Neuronal stem cell (in vitro differentiated cells): ENCODE results near the gene DLG3.

Experiments
- DNase-seq: peaks from one replicate; pipeline ENCODE4 v3.0.0-alpha.2; 2013; ENCODE audit warnings: low spot score
- H2AFZ ChIP-seq: one replicate; pipeline ENCODE4 v1.6.1; 2013; ENCODE audit warnings: mild to moderate bottlenecking, low read length, inconsistent platforms
- H2AK5ac ChIP-seq: 2 replicates; pipeline ENCODE4 v1.6.1; 2013; ENCODE audit warnings: low read depth, mild to moderate bottlenecking, inconsistent platforms, low read length, moderate library complexity, mixed read lengths
- H2BK120ac ChIP-seq: 2 replicates; pipeline ENCODE4 v1.6.1; 2013; ENCODE audit warnings: low read depth, mild to moderate bottlenecking, inconsistent platforms, low read length, moderate library complexity, mixed read lengths
- H2BK12ac ChIP-seq: one replicate; pipeline ENCODE4 v1.6.1; 2013; ENCODE audit warnings: low read length, inconsistent platforms
- H2BK15ac ChIP-seq: 2 replicates; pipeline ENCODE4 v1.6.1; 2013; ENCODE audit warnings: mild to moderate bottlenecking, low read length, inconsistent platforms, mixed read lengths
- H2BK5ac ChIP-seq: one replicate; pipeline ENCODE4 v1.6.1; 2013; ENCODE audit warnings: inconsistent platforms, mild to moderate bottlenecking, low read length, moderate library complexity
- H3K14ac ChIP-seq: one replicate; pipeline ENCODE4 v1.6.1; 2013; ENCODE audit warnings: low read length, inconsistent platforms
- H3K18ac ChIP-seq: 2 replicates; pipeline ENCODE4 v1.6.1; 2013; ENCODE audit warnings: low read length, inconsistent platforms
- H3K23ac ChIP-seq: 2 replicates; pipeline ENCODE4 v1.6.1; 2013; ENCODE audit warnings: low read depth, mild to moderate bottlenecking, mixed read lengths, low read length, inconsistent platforms; ENCODE audit not compliant: poor library complexity
- H3K27ac ChIP-seq: replicated peaks from 3 replicates; pipeline ENCODE4 v1.5.1; 2013; ENCODE audit warnings: low read length, inconsistent platforms
- H3K27me3 ChIP-seq, 3 experiments: 2 replicates each; pipeline ENCODE4 v1.6.1; 2013; ENCODE audit warnings: low read length in 3 of 3, mild to moderate bottlenecking in 2 of 3, inconsistent platforms in 1 of 3, low read depth in 1 of 3, mixed read lengths in 1 of 3, moderate library complexity in 1 of 3; ENCODE audit not compliant: control insufficient read depth in 3 of 3, insufficient read depth in 3 of 3
- H3K36me3 ChIP-seq, 2 donors: replicated peaks in 1 of 2; 2 replicates each; pipeline ENCODE4 v1.6.1; 2013; ENCODE audit warnings: low read length in 2 of 2; ENCODE audit not compliant: control insufficient read depth in 2 of 2, insufficient read depth in 2 of 2
- H3K4ac ChIP-seq: 2 replicates; pipeline ENCODE4 v1.6.1; 2013; ENCODE audit warnings: inconsistent platforms, mild to moderate bottlenecking, low read length, moderate library complexity
- H3K4me1 ChIP-seq, 2 donors: 1 replicate in 1 of 2; 2 replicates in 1 of 2; pipeline ENCODE4 v1.6.1; 2013; ENCODE audit warnings: low read length in 2 of 2, low read depth in 1 of 2; ENCODE audit not compliant: control insufficient read depth in 2 of 2, insufficient read depth in 1 of 2
- H3K4me2 ChIP-seq: one replicate; pipeline ENCODE4 v1.6.1; 2013; ENCODE audit warnings: mild to moderate bottlenecking, low read length, inconsistent platforms; ENCODE audit not compliant: insufficient read depth, poor library complexity, severe bottlenecking
- H3K4me3 ChIP-seq, 2 donors: 2 replicates each; pipeline ENCODE4 v1.5.1; 2013; ENCODE audit warnings: low read length in 2 of 2, mild to moderate bottlenecking in 2 of 2, inconsistent platforms in 1 of 2, moderate library complexity in 1 of 2
- H3K79me1 ChIP-seq: one replicate; pipeline ENCODE4 v1.6.1; 2013; ENCODE audit warnings: low read depth, mild to moderate bottlenecking, inconsistent platforms, low read length, moderate library complexity
- H3K9ac ChIP-seq: one replicate; pipeline ENCODE4 v1.6.1; 2013; ENCODE audit warnings: mild to moderate bottlenecking, low read depth, low read length, inconsistent platforms; ENCODE audit not compliant: poor library complexity
- H3K9me3 ChIP-seq, 2 donors: replicated peaks in 1 of 2; 2 replicates each; pipeline versions ENCODE3 to v1.6.1; 2013; ENCODE audit warnings: low read length in 2 of 2, mild to moderate bottlenecking in 2 of 2, inconsistent platforms in 1 of 2, low read depth in 1 of 2, mixed read lengths in 1 of 2, moderate library complexity in 1 of 2; ENCODE audit not compliant: control insufficient read depth in 2 of 2, insufficient read depth in 1 of 2
- H4K8ac ChIP-seq: one replicate; pipeline ENCODE4 v1.6.1; 2013; ENCODE audit warnings: low read depth, mild to moderate bottlenecking, inconsistent platforms, low read length, moderate library complexity
- H4K91ac ChIP-seq: one replicate; pipeline ENCODE4 v1.6.1; 2013; ENCODE audit warnings: low read length, low read depth, mild to moderate bottlenecking, inconsistent platforms; ENCODE audit not compliant: poor library complexity
- WGBS, 2 donors: extraction: QIAGEN DNeasy Blood & Tissue Kit; methylation state at CpG; one replicate each; pipeline ENCODE4 v1.1.7; 2013; ENCODE audit warnings: missing lambda C conversion rate in 2 of 2, mixed read lengths in 1 of 2; ENCODE audit not compliant: insufficient read length in 2 of 2, insufficient replicate concordance in 1 of 2; ENCODE audit errors: extremely low coverage in 2 of 2; 5-methylcytosine and 5-hydroxymethylcytosine counted together

DLG3 gene

DNA sequence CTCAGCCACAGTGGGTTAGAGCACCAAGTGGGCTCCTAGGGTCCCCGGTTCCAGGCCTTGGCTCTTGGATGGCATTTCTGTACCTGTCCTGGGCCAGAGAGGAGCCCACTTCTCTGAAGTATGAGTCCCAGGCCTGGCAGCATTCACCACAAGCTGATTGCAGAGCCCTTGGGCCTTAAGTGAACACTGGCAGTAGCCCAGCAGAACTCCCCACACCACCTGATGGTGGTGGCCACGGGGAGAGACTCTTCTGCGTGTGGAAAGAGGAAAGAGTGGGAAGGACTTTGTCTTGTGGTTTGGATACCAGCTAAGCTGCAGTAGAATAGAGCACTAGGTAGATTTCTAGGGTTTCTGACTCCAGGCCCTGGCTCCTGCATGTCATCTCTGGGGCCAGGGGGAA, 104.8 kb downstream of the DLG3 start:
- Histone ChIP-seq H3K4me3 (no peak overlapping the region), H3K4me2 (no peak overlapping the region), H2BK15ac (no peak overlapping the region), H3K14ac (no peak overlapping the region), H3K27ac (no peak overlapping the region), H2AK5ac (no peak overlapping the region), H3K4me1 (no peaks in the 10 kb centered on the region), H3K79me1 (no peaks in the 10 kb centered on the region), H3K18ac (no peak overlapping the region), H2BK120ac (no peak overlapping the region), H3K27me3 (peaks cover 0 to 3% (median 0%) of the 10 kb centered on the region in 3 experiments), H2BK5ac (no peak overlapping the region), H2BK12ac (no peak overlapping the region), H3K9ac (no peak overlapping the region), H3K36me3 (no peaks in the 10 kb centered on the region), H3K9me3 (no peaks in the 10 kb centered on the region), H4K8ac (no peak overlapping the region), H2AFZ (no peak overlapping the region), H3K4ac (no peak overlapping the region), H3K23ac (no peak overlapping the region), H4K91ac (no peak overlapping the region)
- DNase-seq: no peak
- no CpG with 5 or more reads among the region's 3 CpGs for WGBS, 2 donors

DNA sequence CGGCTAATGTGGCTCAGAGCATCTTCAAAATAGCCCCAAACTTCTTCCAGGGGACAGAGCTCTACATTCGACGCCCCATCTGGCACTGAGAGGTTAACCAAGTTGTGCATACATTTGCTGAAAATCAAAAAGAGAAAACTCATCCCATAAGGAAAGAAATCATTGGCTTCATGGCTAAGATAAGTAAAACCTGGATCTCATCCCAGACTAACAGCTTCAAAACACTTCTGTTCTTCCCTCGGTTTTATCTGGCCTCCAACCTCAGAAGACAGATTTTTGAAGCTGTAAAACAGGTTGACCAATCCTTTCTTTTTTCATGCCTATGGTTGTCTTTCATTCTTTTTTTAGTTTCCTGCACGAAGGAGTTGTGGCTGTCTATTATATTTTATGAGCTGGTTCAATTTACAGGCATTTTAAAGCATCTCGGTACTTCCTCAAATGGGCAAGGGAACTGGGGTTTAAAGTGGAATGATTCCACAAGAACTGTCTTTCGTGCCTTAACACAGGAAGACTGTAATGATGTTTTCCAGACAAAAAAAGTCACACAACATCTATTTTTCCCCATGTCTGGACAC, 107.6 kb downstream of the DLG3 start:
- no CpG with 5 or more reads among the region's 7 CpGs for WGBS, 2 donors
- peaks cover 0 to 11% (median 0%) of the 10 kb centered on the region in 3 experiments for H3K27me3 ChIP-seq
- H3K4ac ChIP-seq: no peak overlapping the region
- no peaks in the 10 kb centered on the region for H3K79me1 ChIP-seq
- H3K9me3 ChIP-seq: no peaks in the 10 kb centered on the region
- H3K4me2 ChIP-seq: no peak overlapping the region
- no peak overlapping the region for H2AFZ ChIP-seq
- H3K18ac ChIP-seq: no peak overlapping the region
- H2BK5ac ChIP-seq: no peak overlapping the region
- DNase-seq: no peak
- no peaks in the 10 kb centered on the region for H3K36me3 ChIP-seq
- no peaks in the 10 kb centered on the region for H3K4me1 ChIP-seq
- no peak overlapping the region for H2BK120ac ChIP-seq
- H3K27ac ChIP-seq: no peak overlapping the region
- H3K14ac ChIP-seq: no peak overlapping the region
- no peak overlapping the region for H3K4me3 ChIP-seq
- no peak overlapping the region for H2BK12ac ChIP-seq
- H3K9ac ChIP-seq: no peak overlapping the region
- no peak overlapping the region for H4K91ac ChIP-seq
- H2AK5ac ChIP-seq: no peak overlapping the region
- H4K8ac ChIP-seq: no peak overlapping the region
- H3K23ac ChIP-seq: no peak overlapping the region
- no peak overlapping the region for H2BK15ac ChIP-seq

DNA sequence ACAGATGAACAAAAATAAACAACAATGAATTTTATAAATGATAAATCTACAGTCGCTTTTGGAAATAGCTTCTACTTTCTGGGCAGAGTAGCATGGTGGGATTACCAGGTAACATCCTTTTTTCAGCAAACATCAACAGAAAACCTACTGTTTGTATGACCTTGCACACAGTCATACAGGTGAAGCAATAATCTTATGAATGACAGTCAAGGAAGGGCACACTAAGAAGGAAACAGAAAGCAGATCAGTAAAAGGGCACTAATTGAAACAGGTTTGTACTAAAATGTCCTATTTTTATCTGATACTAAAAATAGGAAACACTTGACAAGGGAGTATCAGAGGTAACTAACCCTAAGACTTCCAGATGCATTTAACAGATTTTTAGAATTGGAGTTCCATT, 108.9 kb downstream of the DLG3 start:
- Histone ChIP-seq H3K9ac (no peak overlapping the region), H3K36me3 (no peaks in the 10 kb centered on the region), H3K14ac (no peak overlapping the region), H3K4me1 (no peaks in the 10 kb centered on the region), H3K4me2 (no peak overlapping the region), H3K4me3 (no peak overlapping the region), H2BK120ac (no peak overlapping the region), H3K79me1 (no peaks in the 10 kb centered on the region), H2AFZ (no peak overlapping the region), H3K18ac (no peak overlapping the region), H3K27ac (no peak overlapping the region), H4K8ac (no peak overlapping the region), H2BK15ac (no peak overlapping the region), H3K9me3 (no peaks in the 10 kb centered on the region), H3K27me3 (peaks cover 0 to 11% (median 0%) of the 10 kb centered on the region in 3 experiments), H2BK12ac (no peak overlapping the region), H3K23ac (no peak overlapping the region), H2AK5ac (no peak overlapping the region), H3K4ac (no peak overlapping the region), H2BK5ac (no peak overlapping the region), H4K91ac (no peak overlapping the region)
- no peak for DNase-seq
- no CpG with 5 or more reads among the region's 1 CpG for WGBS, 2 donors

DNA sequence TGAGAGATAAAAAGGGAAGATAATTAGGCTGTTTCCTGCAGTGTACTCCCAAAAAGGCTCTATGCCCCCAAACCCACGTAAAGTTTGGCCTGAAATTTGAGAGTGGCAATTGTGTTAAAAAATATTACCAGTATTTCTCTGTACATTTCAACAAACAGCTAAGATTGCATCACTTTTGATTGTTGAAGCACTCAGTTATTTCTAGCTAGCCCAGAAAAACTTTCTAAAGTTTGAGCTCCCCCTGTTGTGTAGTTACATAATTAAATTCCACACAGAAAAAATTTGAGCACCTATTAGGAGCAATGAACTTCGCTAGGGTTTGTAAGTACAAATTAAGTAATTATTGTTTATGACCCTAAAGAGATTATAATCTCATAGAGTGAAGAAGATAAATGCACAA, 109.4 kb downstream of the DLG3 start:
- WGBS, 2 donors: no CpG with 5 or more reads among the region's 2 CpGs
- no peak overlapping the region for H4K91ac ChIP-seq
- no peak overlapping the region for H3K23ac ChIP-seq
- H4K8ac ChIP-seq: no peak overlapping the region
- no peak overlapping the region for H3K27ac ChIP-seq
- no peak overlapping the region for H3K4ac ChIP-seq
- no peak overlapping the region for H3K4me2 ChIP-seq
- H3K4me1 ChIP-seq: no peaks in the 10 kb centered on the region
- DNase-seq: no peak
- no peak overlapping the region for H3K4me3 ChIP-seq
- H3K79me1 ChIP-seq: no peaks in the 10 kb centered on the region
- no peaks in the 10 kb centered on the region for H3K9me3 ChIP-seq
- H3K9ac ChIP-seq: no peak overlapping the region
- no peak overlapping the region for H2AK5ac ChIP-seq
- H3K27me3 ChIP-seq: peaks cover 0 to 11% (median 0%) of the 10 kb centered on the region in 3 experiments
- H3K18ac ChIP-seq: no peak overlapping the region
- H3K14ac ChIP-seq: no peak overlapping the region
- no peaks in the 10 kb centered on the region for H3K36me3 ChIP-seq
- H2AFZ ChIP-seq: no peak overlapping the region
- no peak overlapping the region for H2BK5ac ChIP-seq
- H2BK120ac ChIP-seq: no peak overlapping the region
- H2BK15ac ChIP-seq: no peak overlapping the region
- H2BK12ac ChIP-seq: no peak overlapping the region
